ENCODE measurements around the gene MICAL2. TPM values are rescaled to one million over a fixed set of nuclear protein-coding genes. Genes with fewer than 3 reads are reported as not detected.

Gene MICAL2
- total and polyA plus RNA-seq, 2 of the 8 experiments (the other 6 are each of a cell fraction or from before 2014, with no cell fraction given) = 1.3 to 4.1 TPM

DNA sequence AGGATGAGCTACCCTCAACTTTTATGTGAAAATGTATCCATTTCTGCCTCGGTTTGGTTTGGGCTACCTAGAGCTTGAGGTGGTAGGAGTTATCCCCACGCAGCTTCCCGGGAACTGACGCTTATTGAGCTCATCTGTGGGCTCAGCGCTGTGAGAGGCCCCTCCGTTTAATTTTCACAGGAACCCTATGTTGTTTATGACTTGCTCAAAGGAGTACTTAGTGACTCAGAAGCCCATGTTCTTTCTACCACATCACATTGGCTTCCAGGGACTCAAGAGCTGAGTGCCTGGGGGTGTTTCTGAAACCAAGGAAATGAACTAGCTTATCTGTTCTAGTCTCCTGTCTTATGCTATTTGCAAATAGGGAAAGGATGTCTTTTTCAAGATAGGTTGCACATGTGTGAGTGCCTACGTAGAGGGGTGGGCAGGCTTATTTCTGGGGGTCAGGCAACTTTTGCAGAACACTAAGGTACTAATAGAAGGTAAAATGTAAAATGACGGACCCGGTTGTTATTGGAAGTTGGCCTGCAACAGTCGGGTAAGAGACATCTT, 40.5 kb downstream of the MICAL2 start:
- no peak overlapping the region for H3K18ac ChIP-seq (ENCODE audit: extremely low read depth, low read length)
- POLR2A ChIA-PET (ENCODE audit: partially characterized antibody) = no interaction called here
- 79% methylated on average over 10 of the region's 10 CpGs; no CpG with 5 or more reads in 1 of the 2 experiments for WGBS, 2 experiments (ENCODE audit: extremely low coverage in 1 of 2, insufficient coverage in 1 of 2, insufficient read length in 1 of 2, insufficient replicate concordance in 2 of 2, low coverage in 1 of 2, low lambda C conversion rate in 2 of 2, missing lambda C conversion rate in 1 of 2)
- H3K79me1 ChIP-seq (ENCODE audit: low read depth, low read length) = no peaks in the 10 kb centered on the region
- H3K9me3 ChIP-seq (ENCODE audit: insufficient read depth in 2 of 2, low read depth in 1 of 2, low read length in 1 of 2) = no peaks in the 10 kb centered on the region
- no peak overlapping the region for H3K23ac ChIP-seq (ENCODE audit: insufficient read length)
- no peak overlapping the region for H2AFZ ChIP-seq (ENCODE audit: low read length)
- H4K8ac ChIP-seq (ENCODE audit: extremely low read depth, insufficient read depth, low read length) = no peak overlapping the region
- H2BK20ac ChIP-seq (ENCODE audit: low read length) = no peak overlapping the region
- no peak overlapping the region for H3K9ac ChIP-seq (replicated peaks in 1 of 4; ENCODE audit: extremely low read depth in 1 of 4, low read depth in 3 of 4, low read length in 3 of 4)
- H2BK15ac ChIP-seq (ENCODE audit: low read length) = no peak overlapping the region
- H4K20me1 ChIP-seq (replicated peaks in 1 of 2; ENCODE audit: control insufficient read depth in 1 of 2, insufficient read depth in 2 of 2, low read length in 2 of 2) = no peaks in the 10 kb centered on the region
- no peak overlapping the region for H2BK120ac ChIP-seq (replicated peaks; ENCODE audit: low read depth, low read length)
- no peak overlapping the region for H4K91ac ChIP-seq (replicated peaks; ENCODE audit: insufficient read length, low read length)
- no peak overlapping the region for H3K4me2 ChIP-seq (ENCODE audit: insufficient read depth in 1 of 2, low read depth in 2 of 2, low read length in 2 of 2)
- no peak for FAIRE-seq
- H3K4me1 ChIP-seq (replicated peaks in 1 of 4; ENCODE audit: control insufficient read depth in 3 of 4, insufficient read depth in 4 of 4, low read length in 3 of 4) = no peaks in the 10 kb centered on the region
- H4K5ac ChIP-seq (ENCODE audit: insufficient read length, low read depth, low read length) = no peak overlapping the region
- H3K4ac ChIP-seq (replicated peaks; ENCODE audit: insufficient read length, low read depth, low read length) = no peak overlapping the region
- DNase-seq (ENCODE audit: low read depth in 1 of 2, low spot score in 2 of 2) = no peak
- no peaks in the 10 kb centered on the region; a peak in 1 of 7 replicates for H3K27me3 ChIP-seq (replicated peaks in 1 of 4; ENCODE audit: control insufficient read depth in 3 of 4, extremely low read depth in 1 of 4, insufficient read depth in 3 of 4, low read length in 3 of 4)
- no peaks in the 10 kb centered on the region for H3K36me3 ChIP-seq (ENCODE audit: control insufficient read depth in 2 of 4, insufficient read depth in 4 of 4, low read length in 3 of 4)
- CTCF ChIA-PET (ENCODE audit: partially characterized antibody) = interaction anchor here (1.2 to 2.0 kb wide), 5 partner anchors 10 to 85 kb away, joined by 3 to 6 read pairs (median 5); no protein-coding TSS in a partner anchor
- H3K14ac ChIP-seq (ENCODE audit: insufficient read length) = no peak overlapping the region
- H2BK12ac ChIP-seq (ENCODE audit: low read depth, low read length) = no peak overlapping the region
- H3K23me2 ChIP-seq (ENCODE audit: low read depth, low read length) = no peaks in the 10 kb centered on the region
- H3K56ac ChIP-seq (replicated peaks; ENCODE audit: insufficient read length, low read depth, low read length) = no peak overlapping the region
- H2AK5ac ChIP-seq (ENCODE audit: low read depth, low read length) = no peak overlapping the region
- H3K79me2 ChIP-seq (ENCODE audit: control insufficient read depth in 1 of 2, insufficient read depth in 2 of 2, low read length in 2 of 2) = no peaks in the 10 kb centered on the region
- H3K27ac ChIP-seq (ENCODE audit: low read depth, low read length) = no peak overlapping the region
- H2BK5ac ChIP-seq (ENCODE audit: low read depth, low read length) = no peak overlapping the region
- no peak overlapping the region for H3K4me3 ChIP-seq (ENCODE audit: extremely low read depth in 1 of 4, insufficient read depth in 2 of 4, low read depth in 3 of 4, low read length in 4 of 4)
- TF ChIP-seq MAFK (IDR thresholded peaks at IDR 0.05; ENCODE audit: low read depth, low read length) = no peak
- TF ChIP-seq CHD2 (IDR thresholded peaks at IDR 0.05; ENCODE audit: low read length) = no peak
- no peak for TF ChIP-seq CEBPB (IDR thresholded peaks at IDR 0.05; ENCODE audit: low read depth, low read length)
- TF ChIP-seq POU5F1 (IDR thresholded peaks at IDR 0.05; ENCODE audit: low read depth, low read length) = no peak
- TF ChIP-seq, protein P1, sequence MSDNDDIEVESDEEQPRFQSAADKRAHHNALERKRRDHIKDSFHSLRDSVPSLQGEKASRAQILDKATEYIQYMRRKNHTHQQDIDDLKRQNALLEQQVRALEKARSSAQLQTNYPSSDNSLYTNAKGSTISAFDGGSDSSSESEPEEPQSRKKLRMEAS (IDR thresholded peaks at IDR 0.05) = no peak
- no peak for TF ChIP-seq RNF2 (IDR thresholded peaks at IDR 0.05; ENCODE audit: borderline replicate concordance, low read depth, low read length, missing control alignments, poor library complexity, severe bottlenecking)
- TF ChIP-seq, protein P2, sequence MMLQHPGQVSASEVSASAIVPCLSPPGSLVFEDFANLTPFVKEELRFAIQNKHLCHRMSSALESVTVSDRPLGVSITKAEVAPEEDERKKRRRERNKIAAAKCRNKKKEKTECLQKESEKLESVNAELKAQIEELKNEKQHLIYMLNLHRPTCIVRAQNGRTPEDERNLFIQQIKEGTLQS (IDR thresholded peaks at IDR 0.05; ENCODE audit: insufficient read depth, low read depth, low read length) = no peak
- no peak for TF ChIP-seq GTF2F1 (IDR thresholded peaks at IDR 0.05; ENCODE audit: borderline replicate concordance, low read depth, low read length)
- no peak for TF ChIP-seq CBX5 (IDR thresholded peaks at IDR 0.05; ENCODE audit: low read depth, low read length)
- TF ChIP-seq SIX5 (IDR thresholded peaks at IDR 0.05; ENCODE audit: low read depth, low read length) = no peak
- no peak for TF ChIP-seq TAF1 (IDR thresholded peaks at IDR 0.05; ENCODE audit: low read depth, low read length)
- TF ChIP-seq POLR2A (IDR thresholded peaks at IDR 0.05; ENCODE audit: control extremely low read depth in 1 of 2, low read depth in 2 of 2, low read length in 2 of 2) = no peak
- no peak for TF ChIP-seq RFX5 (IDR thresholded peaks at IDR 0.05; ENCODE audit: borderline replicate concordance, low read depth, low read length)
- TF ChIP-seq PHF8 (conservative IDR thresholded peaks at IDR 0.05; ENCODE audit: low read depth, low read length) = no peak

All from H1 (cell line).